H9 (cell line): ENCODE results near the gene GRIA4. TPM values are rescaled to one million over a fixed set of nuclear protein-coding genes. Genes with fewer than 3 reads are reported as not detected.

Experiments
- DNase-seq: peaks from one replicate; pipeline ENCODE4 v3.0.0-alpha.2; 2017
- H2AFZ ChIP-seq: one replicate; pipeline ENCODE4 v1.6.1; 2013; ENCODE audit warnings: mild to moderate bottlenecking, low read length, control low read depth, moderate library complexity
- H2AK5ac ChIP-seq: 2 replicates; pipeline ENCODE4 v1.6.1; 2013; ENCODE audit warnings: low read length, control low read depth, mixed read lengths; ENCODE audit not compliant: insufficient read length
- H2BK120ac ChIP-seq: one replicate; pipeline ENCODE4 v1.6.1; 2013; ENCODE audit warnings: low read depth, mild to moderate bottlenecking, low read length, control low read depth, inconsistent platforms; ENCODE audit not compliant: poor library complexity, severe bottlenecking
- H2BK12ac ChIP-seq: 2 replicates; pipeline ENCODE4 v1.6.1; 2013; ENCODE audit warnings: low read length, control low read depth, mixed read lengths, low read depth; ENCODE audit not compliant: insufficient read length
- H2BK15ac ChIP-seq: 2 replicates; pipeline ENCODE4 v1.6.1; 2013; ENCODE audit warnings: low read depth, low read length, control low read depth
- H2BK20ac ChIP-seq: one replicate; pipeline ENCODE4 v1.6.1; 2013; ENCODE audit warnings: low read depth, mild to moderate bottlenecking, low read length, control low read depth, inconsistent platforms; ENCODE audit not compliant: poor library complexity, severe bottlenecking
- H2BK5ac ChIP-seq: 2 replicates; pipeline ENCODE4 v1.6.1; 2013; ENCODE audit warnings: low read length, control low read depth, mixed read lengths; ENCODE audit not compliant: insufficient read length
- H3K14ac ChIP-seq: 2 replicates; pipeline ENCODE4 v1.6.1; 2013; ENCODE audit warnings: low read length, control low read depth; ENCODE audit not compliant: insufficient read depth
- H3K18ac ChIP-seq: 2 replicates; pipeline ENCODE4 v1.6.1; 2013; ENCODE audit warnings: low read depth, mild to moderate bottlenecking, mixed read lengths, low read length, control low read depth; ENCODE audit not compliant: insufficient read length
- H3K23ac ChIP-seq: 2 replicates; pipeline ENCODE4 v1.6.1; 2013; ENCODE audit warnings: low read length, control low read depth, mixed read lengths, low read depth; ENCODE audit not compliant: insufficient read length
- H3K23me2 ChIP-seq: 2 replicates; pipeline ENCODE4 v1.6.1; 2013; ENCODE audit warnings: low read depth, mild to moderate bottlenecking, mixed read lengths, low read length, control low read depth; ENCODE audit not compliant: insufficient read length, poor library complexity, severe bottlenecking
- H3K27ac ChIP-seq: 2 replicates; pipeline ENCODE4 v1.5.1; 2013; ENCODE audit warnings: low read length, control low read depth, mixed read lengths, low read depth; ENCODE audit not compliant: insufficient read length
- H3K27me3 ChIP-seq: 2 replicates; pipeline ENCODE4 v1.6.1; 2013; ENCODE audit warnings: low read length, control low read depth, inconsistent platforms; ENCODE audit not compliant: insufficient read depth
- H3K4ac ChIP-seq: 2 replicates; pipeline ENCODE4 v1.6.1; 2013; ENCODE audit warnings: low read depth, mild to moderate bottlenecking, control low read depth, inconsistent platforms, low read length, moderate library complexity
- H3K4me1 ChIP-seq: 2 replicates; pipeline ENCODE4 v1.6.1; 2013; ENCODE audit warnings: low read length, control low read depth, inconsistent platforms; ENCODE audit not compliant: insufficient read depth
- H3K4me2 ChIP-seq: 2 replicates; pipeline ENCODE4 v1.6.1; 2013; ENCODE audit warnings: low read length, control low read depth, mixed read lengths; ENCODE audit not compliant: insufficient read length, insufficient read depth
- H3K56ac ChIP-seq: 2 replicates; pipeline ENCODE4 v1.6.1; 2013; ENCODE audit warnings: low read depth, mild to moderate bottlenecking, mixed read lengths, low read length, control low read depth; ENCODE audit not compliant: insufficient read length
- H3K79me1 ChIP-seq: 2 replicates; pipeline ENCODE4 v1.6.1; 2013; ENCODE audit warnings: low read depth, mild to moderate bottlenecking, moderate library complexity, low read length, control low read depth, inconsistent platforms; ENCODE audit not compliant: insufficient read depth, poor library complexity, severe bottlenecking
- H3K79me2 ChIP-seq: 2 replicates; pipeline ENCODE4 v1.6.1; 2013; ENCODE audit warnings: low read length, control low read depth, inconsistent platforms; ENCODE audit not compliant: insufficient read depth
- H3K9ac ChIP-seq: 2 replicates; pipeline ENCODE4 v1.6.1; 2013; ENCODE audit warnings: low read length, control low read depth, mixed read lengths; ENCODE audit not compliant: insufficient read length; ENCODE audit errors: extremely low read depth
- H3K9me3 ChIP-seq: one replicate; pipeline ENCODE4 v1.6.1; 2013; ENCODE audit warnings: low read depth, low read length, inconsistent platforms; ENCODE audit not compliant: control insufficient read depth
- H3T11ph ChIP-seq: one replicate; pipeline ENCODE4 v1.6.1; 2013; ENCODE audit warnings: mild to moderate bottlenecking, low read length, control low read depth, inconsistent platforms
- H4K20me1 ChIP-seq: one replicate; pipeline ENCODE4 v1.6.1; 2013; ENCODE audit not compliant: control insufficient read depth, insufficient read length, insufficient read depth
- H4K5ac ChIP-seq: 2 replicates; pipeline ENCODE4 v1.6.1; 2013; ENCODE audit warnings: low read depth, mild to moderate bottlenecking, mixed read lengths, low read length, control low read depth; ENCODE audit not compliant: insufficient read length
- H4K8ac ChIP-seq: replicated peaks from 2 replicates; pipeline ENCODE4 v1.6.1; 2013; ENCODE audit warnings: low read length, control low read depth, mixed read lengths, low read depth; ENCODE audit not compliant: insufficient read length
- H4K91ac ChIP-seq: 2 replicates; pipeline ENCODE4 v1.6.1; 2013; ENCODE audit warnings: low read depth, mild to moderate bottlenecking, moderate library complexity, mixed read lengths, low read length, control low read depth; ENCODE audit not compliant: insufficient read length
- H3K27ac Mint-ChIP-seq, 3 experiments: 2 replicates in 2 of 3; 3 replicates in 1 of 3; pipeline ENCODE4 v1.8.0; 2020 to 2021; ENCODE audit warnings: mixed read lengths in 3 of 3, mild to moderate bottlenecking in 1 of 3, moderate library complexity in 1 of 3
- H3K27me3 Mint-ChIP-seq: 2 replicates; pipeline ENCODE4 v1.8.0; 2021; ENCODE audit warnings: low read depth, mild to moderate bottlenecking, moderate library complexity, mixed read lengths
- H3K36me3 Mint-ChIP-seq, 3 experiments: 2 replicates in 2 of 3; 3 replicates in 1 of 3; pipeline ENCODE4 v1.8.0; 2020 to 2021; ENCODE audit warnings: low read depth in 3 of 3, mixed read lengths in 3 of 3; ENCODE audit not compliant: insufficient read depth in 1 of 3
- H3K4me1 Mint-ChIP-seq, 2 experiments: 2 replicates each; pipeline ENCODE4 v1.8.0; 2020; ENCODE audit warnings: mixed read lengths in 2 of 2
- H3K4me3 Mint-ChIP-seq, 2 experiments: 2 replicates in 1 of 2; 3 replicates in 1 of 2; pipeline ENCODE4 v1.8.0; 2020 to 2021; ENCODE audit warnings: mild to moderate bottlenecking in 2 of 2, mixed read lengths in 2 of 2, moderate library complexity in 1 of 2
- H3K9me3 Mint-ChIP-seq, 2 experiments: 2 replicates in 1 of 2; 3 replicates in 1 of 2; pipeline ENCODE4 v1.8.0; 2020; ENCODE audit warnings: mild to moderate bottlenecking in 2 of 2, mixed read lengths in 2 of 2, moderate library complexity in 1 of 2
- WGBS: extraction: QIAGEN DNeasy Blood & Tissue Kit; methylation state at CpG from one replicate; pipeline ENCODE4 v1.1.7; 2013; ENCODE audit warnings: missing lambda C conversion rate, low lambda C conversion rate, mixed read lengths; ENCODE audit not compliant: insufficient read length; ENCODE audit errors: extremely low coverage; 5-methylcytosine and 5-hydroxymethylcytosine counted together
- total RNA-seq: library from RNA; stranded (reverse); gene quantifications from 2 replicates; pipeline ENCODE4 v1.2.1, GENCODE V29; 2021
- TF ChIP-seq, protein P1 (sequence below): fragments of 200-600 bp; sonication (generic); conservative IDR thresholded peaks from 3 replicates; pipeline ENCODE4 v1.8.0; 2021; ENCODE audit warnings: antibody characterized with exemption, mild to moderate bottlenecking

GRIA4 gene
- total RNA-seq, 1 experiment from 2014 or later = 0.83 TPM

GRCh38 chr11:105592035-105592434 lies 17.8 kb upstream of the GRIA4 start:
- no peak overlapping the region for H3K14ac ChIP-seq
- H2BK120ac ChIP-seq = no peak overlapping the region
- no peak for DNase-seq
- no peak overlapping the region for H4K8ac ChIP-seq
- WGBS = no CpG with 5 or more reads among the region's 5 CpGs
- H3K4me2 ChIP-seq = no peak overlapping the region
- no peaks in the 10 kb centered on the region for H3K9me3 ChIP-seq
- H2AK5ac ChIP-seq = no peak overlapping the region
- no peaks in the 10 kb centered on the region for H3K23me2 ChIP-seq
- H3K9ac ChIP-seq = no peak overlapping the region
- Mint-ChIP-seq H3K27me3 (no peaks in the 10 kb centered on the region), H3K4me3 (no peak overlapping the region), H3K4me1 (0 out of 4 replicates have a peak, but pooled peaks cover 0 to 2% of the 10 kb centered on the region in 2 experiments), H3K27ac (no peak overlapping the region), H3K9me3 (no peaks in the 10 kb centered on the region), H3K36me3 (no peaks in the 10 kb centered on the region)
- no peak overlapping the region for H3K56ac ChIP-seq
- no peaks in the 10 kb centered on the region for H4K20me1 ChIP-seq
- H3K79me2 ChIP-seq = no peaks in the 10 kb centered on the region
- H3K27me3 ChIP-seq = no peaks in the 10 kb centered on the region
- H2BK15ac ChIP-seq = no peak overlapping the region
- no peak overlapping the region for H2BK5ac ChIP-seq
- no peaks in the 10 kb centered on the region for H3K79me1 ChIP-seq
- no peak overlapping the region for H4K5ac ChIP-seq
- H2BK20ac ChIP-seq = no peak overlapping the region
- no peak overlapping the region for H3K18ac ChIP-seq
- TF ChIP-seq, protein P1, sequence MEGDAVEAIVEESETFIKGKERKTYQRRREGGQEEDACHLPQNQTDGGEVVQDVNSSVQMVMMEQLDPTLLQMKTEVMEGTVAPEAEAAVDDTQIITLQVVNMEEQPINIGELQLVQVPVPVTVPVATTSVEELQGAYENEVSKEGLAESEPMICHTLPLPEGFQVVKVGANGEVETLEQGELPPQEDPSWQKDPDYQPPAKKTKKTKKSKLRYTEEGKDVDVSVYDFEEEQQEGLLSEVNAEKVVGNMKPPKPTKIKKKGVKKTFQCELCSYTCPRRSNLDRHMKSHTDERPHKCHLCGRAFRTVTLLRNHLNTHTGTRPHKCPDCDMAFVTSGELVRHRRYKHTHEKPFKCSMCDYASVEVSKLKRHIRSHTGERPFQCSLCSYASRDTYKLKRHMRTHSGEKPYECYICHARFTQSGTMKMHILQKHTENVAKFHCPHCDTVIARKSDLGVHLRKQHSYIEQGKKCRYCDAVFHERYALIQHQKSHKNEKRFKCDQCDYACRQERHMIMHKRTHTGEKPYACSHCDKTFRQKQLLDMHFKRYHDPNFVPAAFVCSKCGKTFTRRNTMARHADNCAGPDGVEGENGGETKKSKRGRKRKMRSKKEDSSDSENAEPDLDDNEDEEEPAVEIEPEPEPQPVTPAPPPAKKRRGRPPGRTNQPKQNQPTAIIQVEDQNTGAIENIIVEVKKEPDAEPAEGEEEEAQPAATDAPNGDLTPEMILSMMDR = no peak
- H4K91ac ChIP-seq = no peak overlapping the region
- H2AFZ ChIP-seq = no peak overlapping the region
- no peak overlapping the region for H3K27ac ChIP-seq
- H3K23ac ChIP-seq = no peak overlapping the region
- H3K4me1 ChIP-seq = no peaks in the 10 kb centered on the region
- no peak overlapping the region for H3K4ac ChIP-seq
- no peak overlapping the region for H3T11ph ChIP-seq
- no peak overlapping the region for H2BK12ac ChIP-seq
